OCI-LY3 (cell line): ENCODE measurements around the gene MAB21L3.

Source experiments
- H2AFZ ChIP-seq: fragments of 200-600, 300-600 bp; shearing (Covaris generic); 2 replicates; pipeline ENCODE4 v1.6.0; 2014; ENCODE audit warnings: antibody characterized with exemption, low read depth, low read length
- H3K27ac ChIP-seq: fragments of 200-600, 300-600 bp; sonication (generic); 2 replicates; pipeline ENCODE4 v1.5.1; 2014; ENCODE audit warnings: mild to moderate bottlenecking, low read length, moderate library complexity, mixed read lengths
- H3K27me3 ChIP-seq: fragments of 200-600, 300-600 bp; sonication (generic); 2 replicates; pipeline ENCODE4 v1.6.1; 2014; ENCODE audit warnings: low read depth, low read length, mixed read lengths
- H3K36me3 ChIP-seq: fragments of 200-600, 300-600 bp; sonication (generic); replicated peaks from 2 replicates; pipeline ENCODE3; 2014; ENCODE audit warnings: low read depth, low read length, mixed read lengths
- H3K4me1 ChIP-seq: fragments of 300-600, 200-600 bp; sonication (generic); 2 replicates; pipeline ENCODE4 v1.6.1; 2014; ENCODE audit warnings: low read length, mixed read lengths
- H3K4me2 ChIP-seq: fragments of 200-600, 300-600 bp; sonication (generic); 2 replicates; pipeline ENCODE4 v1.6.1; 2014; ENCODE audit warnings: low read length, mixed read lengths
- H3K4me3 ChIP-seq: fragments of 300-600, 200-600 bp; sonication (generic); 2 replicates; pipeline ENCODE4 v1.5.1; 2014; ENCODE audit warnings: antibody characterized with exemption, mild to moderate bottlenecking, low read length, moderate library complexity
- H3K79me2 ChIP-seq: fragments of 300-600, 200-600 bp; shearing (Covaris generic); 2 replicates; pipeline ENCODE4 v1.6.1; 2014; ENCODE audit warnings: mild to moderate bottlenecking, low read length, mixed read lengths
- H3K9ac ChIP-seq: fragments of 300-600, 200-600 bp; shearing (Covaris generic); 2 replicates; pipeline ENCODE4 v1.6.0; 2014; ENCODE audit warnings: mild to moderate bottlenecking, low read length, moderate library complexity
- H3K9me3 ChIP-seq: fragments of 200-600, 300-600 bp; shearing (Covaris generic); 2 replicates; pipeline ENCODE4 v1.6.1; 2014; ENCODE audit warnings: low read length, mixed read lengths; ENCODE audit not compliant: insufficient read depth
- H4K20me1 ChIP-seq: fragments of 200-600, 300-600 bp; sonication (generic); 2 replicates; pipeline ENCODE4 v1.6.1; 2016; ENCODE audit warnings: low read length, mixed read lengths; ENCODE audit not compliant: insufficient read depth
- CTCF ChIP-seq: fragments of 200-600, 300-600 bp; sonication (generic); IDR thresholded peaks from 2 replicates; pipeline ENCODE4 v1.5.1; 2014; ENCODE audit warnings: antibody characterized with exemption, low read length, low read depth
- EZH2phosphoT487 ChIP-seq: fragments of 200-600 bp; shearing (Covaris generic); IDR thresholded peaks from 2 replicates; pipeline ENCODE4 v1.6.1; 2018; ENCODE audit warnings: antibody characterized with exemption, mixed run types, low read depth

Gene MAB21L3

GRCh38 chr1:116110567-116111523, at the start of gene MAB21L3:
TSS of gene MAB21L3 (plus strand) at chr1:116111399. CDS start at chr1:116112616, 1,217 bp downstream.
- H3K36me3 ChIP-seq = no peaks in the 10 kb centered on the region
- H3K79me2 ChIP-seq = no peaks in the 10 kb centered on the region
- H2AFZ ChIP-seq = peak within 1 kb of the TSS; percentile 14; the same call in 1 of the 2 replicates
- H3K4me2 ChIP-seq = peak within 1 kb of the TSS; percentile 80
- no peaks in the 10 kb centered on the region for H3K9me3 ChIP-seq
- 0 out of 2 replicates have a peak, but pooled peaks cover 3% of the 10 kb centered on the region for H3K27me3 ChIP-seq
- H4K20me1 ChIP-seq = no peaks in the 10 kb centered on the region
- H3K27ac ChIP-seq = peak within 1 kb of the TSS; percentile 53
- H3K4me3 ChIP-seq = peak within 1 kb of the TSS; percentile 67
- TF ChIP-seq CTCF = no peak
- no peak for TF ChIP-seq EZH2phosphoT487
- H3K4me1 ChIP-seq = peaks cover 26% of the 10 kb centered on the region
- H3K9ac ChIP-seq = peak within 1 kb of the TSS; percentile 8; the same call in 1 of the 2 replicates

DNA sequence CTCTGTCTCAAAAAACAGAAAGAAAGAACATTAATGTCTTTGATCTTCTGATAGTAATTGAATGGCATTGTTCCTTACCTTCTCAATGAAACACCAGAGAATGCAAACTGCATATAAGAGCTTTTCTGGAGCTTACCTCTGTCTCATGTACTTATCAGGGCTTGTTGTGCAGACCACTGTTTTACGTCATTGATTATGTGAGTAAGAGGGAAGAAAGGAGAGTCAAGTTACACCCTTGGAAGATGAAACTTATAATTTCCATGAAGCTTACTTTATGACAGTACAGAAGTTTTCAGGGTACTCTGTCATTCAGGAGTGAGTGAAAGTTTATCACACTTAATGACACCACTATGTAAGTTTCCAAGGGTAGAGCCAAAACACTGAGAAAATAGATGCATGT, 49.0 kb upstream of the MAB21L3 start:
- H3K79me2 ChIP-seq = no peaks in the 10 kb centered on the region
- TF ChIP-seq EZH2phosphoT487 (no peak), CTCF (no peak)
- H3K27me3 ChIP-seq = no peaks in the 10 kb centered on the region
- H3K4me1 ChIP-seq = no peaks in the 10 kb centered on the region
- H3K9me3 ChIP-seq = no peaks in the 10 kb centered on the region
- no peak overlapping the region for H3K4me3 ChIP-seq
- H2AFZ ChIP-seq = no peak overlapping the region
- no peaks in the 10 kb centered on the region for H3K36me3 ChIP-seq
- no peak overlapping the region for H3K4me2 ChIP-seq
- H4K20me1 ChIP-seq = no peaks in the 10 kb centered on the region
- H3K27ac ChIP-seq = no peak overlapping the region
- no peak overlapping the region for H3K9ac ChIP-seq

DNA sequence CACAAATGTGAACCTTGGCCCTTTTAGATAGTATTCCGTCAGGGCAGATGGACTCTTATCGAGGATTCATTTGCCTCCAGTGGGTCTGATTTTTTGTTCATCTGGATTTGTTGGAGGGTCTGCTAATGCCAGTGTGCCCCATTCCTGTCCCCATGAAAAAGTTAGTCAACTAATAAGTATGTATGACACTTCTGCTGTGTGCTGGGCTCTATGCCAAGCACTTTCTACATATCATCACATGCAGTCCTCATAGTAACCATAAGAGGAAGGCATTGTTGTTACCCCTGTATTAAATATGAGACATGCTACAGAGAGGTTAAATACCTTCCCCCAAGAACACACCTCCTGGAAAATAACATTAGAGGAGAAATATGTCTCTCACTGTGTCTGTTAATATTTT, 46.6 kb upstream of the MAB21L3 start:
- no peak for TF ChIP-seq CTCF
- no peak for TF ChIP-seq EZH2phosphoT487
- no peak overlapping the region for H2AFZ ChIP-seq

DNA sequence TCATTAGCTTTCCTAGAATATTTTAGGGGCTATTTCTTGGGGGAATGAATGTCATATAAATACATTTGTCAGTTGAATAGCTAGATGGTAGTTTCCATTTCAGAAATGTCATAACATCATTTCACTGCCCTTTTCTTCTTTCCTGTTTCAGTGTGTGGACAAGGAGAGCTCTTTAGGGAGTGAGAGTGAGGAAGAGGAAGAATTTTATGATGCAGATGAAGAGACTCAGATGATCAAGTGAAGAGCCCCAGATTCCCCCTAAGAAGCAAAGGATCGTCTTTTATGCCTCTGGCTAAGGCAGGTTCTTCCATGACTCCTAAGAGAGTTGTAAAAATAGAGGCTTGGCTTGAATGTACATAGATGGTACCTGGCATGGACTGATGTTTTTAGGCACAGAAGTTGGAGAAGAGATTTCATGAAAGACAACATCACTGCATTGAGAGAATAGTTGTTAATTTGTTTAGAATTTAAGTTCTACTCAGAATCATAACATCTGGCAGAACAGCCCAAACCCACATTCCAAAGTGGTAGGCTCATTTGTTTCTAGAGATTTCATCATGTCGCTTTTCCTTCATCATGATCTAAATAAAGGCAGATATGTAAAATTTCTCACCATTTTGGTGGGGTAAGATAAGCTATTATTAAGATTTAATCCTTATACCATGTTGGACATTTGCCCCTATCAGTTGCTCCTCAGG, 44.2 kb upstream of the MAB21L3 start:
- no peak for TF ChIP-seq CTCF
- TF ChIP-seq EZH2phosphoT487 = no peak
- Histone ChIP-seq H2AFZ (no peak overlapping the region), H3K9ac (no peak overlapping the region)

More for the DNA sequence above, 46.6 kb upstream of the MAB21L3 start:
- no peaks in the 10 kb centered on the region for H4K20me1 ChIP-seq
- no peak overlapping the region for H3K27ac ChIP-seq
- H3K4me1 ChIP-seq = no peaks in the 10 kb centered on the region
- H3K36me3 ChIP-seq = no peaks in the 10 kb centered on the region
- H3K9me3 ChIP-seq = no peaks in the 10 kb centered on the region
- no peak overlapping the region for H3K9ac ChIP-seq
- H3K4me2 ChIP-seq = no peak overlapping the region
- H3K4me3 ChIP-seq = no peak overlapping the region
- H3K27me3 ChIP-seq = no peaks in the 10 kb centered on the region
- no peaks in the 10 kb centered on the region for H3K79me2 ChIP-seq

More for the DNA sequence above, 44.2 kb upstream of the MAB21L3 start:
- H3K79me2 ChIP-seq = no peaks in the 10 kb centered on the region
- no peak overlapping the region for H3K4me3 ChIP-seq
- H3K27me3 ChIP-seq = no peaks in the 10 kb centered on the region
- no peaks in the 10 kb centered on the region for H3K4me1 ChIP-seq
- H3K27ac ChIP-seq = no peak overlapping the region
- H3K36me3 ChIP-seq = no peaks in the 10 kb centered on the region
- H3K9me3 ChIP-seq = no peaks in the 10 kb centered on the region
- no peaks in the 10 kb centered on the region for H4K20me1 ChIP-seq
- H3K4me2 ChIP-seq = no peak overlapping the region
